Activated CD8-positive, alpha-beta memory T cell treated with anti-CD3 and anti-CD28 coated beads for 36 hours (primary cell): ENCODE data around the gene FAM222A. TPM values are rescaled to one million over a fixed set of nuclear protein-coding genes. Genes with fewer than 3 reads are reported as not detected.

Source experiments
- CTCF ChIA-PET: fragments of 350-600 bp; sonication (Branson Sonifier 250); formaldehyde crosslinking; loops from one replicate; lab custom pipeline; 2021; ENCODE audit warnings: antibody characterized with exemption; lab: Charles Lee
- POLR2A ChIA-PET: fragments of 350-600 bp; sonication (Branson Sonifier 250); formaldehyde crosslinking; loops from one replicate; lab custom pipeline; 2021; ENCODE audit warnings: antibody characterized with exemption; lab: Charles Lee
- total RNA-seq, 2 experiments: library from RNA; stranded (reverse); gene quantifications; one replicate each; pipeline ENCODE4 v1.2.3, GENCODE V29; 2021

Gene FAM222A
- total RNA-seq, 2 experiments from 2014 or later = 2.1 to 2.5 TPM

DNA sequence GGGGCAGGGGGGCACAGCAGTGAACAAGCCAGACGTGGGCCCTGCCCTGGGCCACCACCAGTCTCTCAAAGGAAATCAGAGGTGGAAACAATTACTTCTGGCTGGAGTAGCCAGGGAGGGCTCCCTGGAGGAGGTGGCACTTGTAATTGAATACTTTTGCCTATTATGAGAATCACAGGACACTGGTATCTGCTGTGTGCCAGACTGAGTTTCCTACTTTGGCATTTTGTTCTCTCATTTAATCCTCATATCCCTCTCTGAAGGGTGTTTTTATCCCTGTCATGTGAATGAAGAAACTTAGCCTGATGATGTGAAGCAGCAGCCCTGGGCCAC lies 7.2 kb downstream of the FAM222A start:
- CTCF ChIA-PET = no interaction called here
- POLR2A ChIA-PET = no interaction called here

DNA sequence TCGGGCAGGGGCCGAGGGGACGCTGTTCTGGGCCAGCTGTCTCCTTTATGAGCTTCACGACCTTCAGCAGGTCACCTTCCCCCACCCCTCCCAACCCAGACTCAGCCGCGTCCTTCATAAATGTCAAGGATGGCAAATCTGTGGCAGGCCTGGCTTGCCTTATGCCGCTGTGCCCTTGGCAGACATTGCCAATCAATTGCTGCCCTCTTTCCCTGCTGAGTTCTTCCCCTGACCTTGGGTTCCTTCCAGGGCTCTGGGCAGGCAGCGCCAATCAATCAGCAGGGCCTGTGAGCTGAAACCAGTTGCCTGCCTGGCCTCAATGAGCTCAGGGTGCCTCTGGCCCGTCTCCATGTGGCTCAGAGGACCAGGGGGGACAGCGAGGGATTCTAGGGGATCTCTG lies 7.7 kb downstream of the FAM222A start:
- CTCF ChIA-PET = interaction anchor here (1.3 kb wide), 1 partner anchor 123 kb away, joined by 4 read pairs; no protein-coding TSS in a partner anchor

GRCh38 chr12:109722022-109722720 lies 8.5 kb downstream of the FAM222A start:
- ChIA-PET CTCF (interaction anchor here (1.3 kb wide), 1 partner anchor 124 kb away, joined by 4 read pairs; no protein-coding TSS in a partner anchor), POLR2A (no interaction called here)

More for the DNA sequence above, 7.7 kb downstream of the FAM222A start:
- POLR2A ChIA-PET = no interaction called here

DNA sequence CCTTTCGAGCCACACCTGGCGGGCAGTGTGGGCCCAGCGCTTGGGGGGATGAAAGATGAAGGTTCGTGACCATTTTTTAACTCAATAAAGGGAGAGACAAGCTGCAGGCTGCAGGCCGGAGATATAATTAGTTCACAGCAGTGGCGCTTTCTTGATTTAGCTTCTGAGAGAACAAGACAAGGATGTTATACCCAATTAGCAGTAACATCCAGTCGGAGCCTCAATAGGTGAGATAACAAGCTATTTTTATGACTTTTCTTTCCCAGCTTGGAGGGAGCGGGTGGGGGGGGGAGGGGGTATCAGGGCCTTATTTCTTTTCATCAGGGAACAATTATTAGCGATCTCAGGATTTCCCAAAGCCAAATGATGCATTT lies 9.1 kb downstream of the FAM222A start:
- ChIA-PET CTCF (interaction anchor here (1.3 kb wide), 1 partner anchor 125 kb away, joined by 4 read pairs; no protein-coding TSS in a partner anchor), POLR2A (no interaction called here)

DNA sequence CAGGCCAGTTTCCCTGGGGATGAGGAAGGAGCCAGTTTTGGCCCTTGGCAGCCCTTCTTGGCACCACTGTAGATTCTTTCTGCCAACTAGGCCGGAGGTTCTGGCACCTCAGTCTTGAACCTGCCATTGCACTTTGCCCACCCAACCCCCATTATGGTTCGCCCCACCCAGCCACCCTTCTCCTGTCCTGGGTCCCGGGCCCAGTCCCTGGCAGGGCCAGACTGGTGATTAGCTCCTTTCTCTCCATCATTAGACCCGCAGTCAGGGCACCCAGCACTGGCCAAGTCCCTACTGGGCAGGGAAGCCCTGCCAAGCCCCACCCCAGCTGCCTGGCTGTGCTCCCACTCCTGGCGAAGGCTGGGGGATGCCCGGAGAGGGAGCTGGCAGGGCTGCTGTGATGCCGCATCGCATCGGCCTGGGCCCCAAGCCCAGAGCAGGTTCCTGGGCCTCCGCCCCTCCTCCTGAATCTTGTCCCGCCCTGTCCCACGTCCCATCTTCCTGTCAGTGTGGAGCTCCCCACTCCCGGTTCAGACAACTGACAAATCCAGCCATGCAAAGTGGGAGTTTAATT lies 9.8 kb downstream of the FAM222A start:
- ChIA-PET POLR2A (no interaction called here), CTCF (interaction anchor here (0.8 kb wide), 1 partner anchor 122 kb away, joined by 3 read pairs; no protein-coding TSS in a partner anchor)

DNA sequence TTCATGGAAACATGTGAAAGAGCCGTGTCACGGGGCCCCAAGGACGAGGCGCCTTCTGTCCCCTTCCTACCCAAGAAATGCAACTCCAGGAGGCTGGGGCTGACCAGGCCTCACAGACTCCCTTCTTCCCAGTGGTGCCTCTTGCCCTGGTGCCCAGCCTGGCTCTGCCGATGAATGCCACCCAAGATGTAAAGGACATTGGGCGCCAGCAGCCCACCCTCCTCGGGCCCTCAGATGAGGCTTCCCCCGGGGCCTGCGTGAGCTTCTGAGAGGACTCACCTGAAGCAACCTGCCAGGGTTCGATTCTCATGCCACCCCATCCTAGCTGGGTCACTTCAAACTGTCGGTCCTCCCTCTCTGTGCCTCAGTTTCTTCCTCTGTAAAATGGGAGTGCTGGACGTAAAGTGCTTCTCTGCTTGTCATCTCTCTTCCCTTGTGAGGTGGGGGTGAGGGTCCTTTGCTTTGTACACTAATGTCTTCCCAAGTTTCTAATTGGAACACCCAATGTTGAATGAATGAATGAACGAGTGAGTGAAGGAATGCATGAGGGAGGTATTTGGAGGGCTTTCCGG lies 10.8 kb downstream of the FAM222A start:
- POLR2A ChIA-PET = no interaction called here
- CTCF ChIA-PET = interaction anchor here (0.8 kb wide), 1 partner anchor 121 kb away, joined by 3 read pairs; no protein-coding TSS in a partner anchor

GRCh38 chr12:109725321-109726105 lies 11.9 kb downstream of the FAM222A start:
- ChIA-PET POLR2A (no interaction called here), CTCF (interaction anchor here (0.6 kb wide), 1 partner anchor 10 kb away, joined by 4 read pairs; no protein-coding TSS in a partner anchor)

DNA sequence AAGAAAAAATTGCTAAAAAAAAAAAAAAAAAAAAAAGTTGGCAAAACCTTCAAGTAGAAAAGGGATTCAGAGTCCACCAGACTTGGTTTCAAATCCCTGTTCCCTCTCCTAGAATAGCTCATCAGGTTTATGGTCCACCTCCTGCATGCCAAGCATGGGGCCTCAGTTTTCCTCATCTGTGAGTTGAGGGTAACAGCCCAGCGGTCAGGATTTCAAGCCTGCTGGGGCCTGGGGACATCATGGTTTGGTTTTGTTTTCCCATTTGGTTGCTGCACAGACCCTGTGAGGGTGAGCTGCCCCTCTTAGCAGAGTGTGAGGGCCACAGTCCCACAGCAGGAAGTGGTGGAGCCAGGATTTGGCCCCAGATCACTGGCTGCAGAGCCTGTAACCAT lies 12.5 kb downstream of the FAM222A start:
- CTCF ChIA-PET = interaction anchor here (0.6 kb wide), 1 partner anchor 11 kb away, joined by 4 read pairs; no protein-coding TSS in a partner anchor

GRCh38 chr12:109726511-109727038 lies 12.9 kb downstream of the FAM222A start:
- ChIA-PET CTCF (interaction anchor here (0.6 kb wide), 1 partner anchor 11 kb away, joined by 4 read pairs; no protein-coding TSS in a partner anchor), POLR2A (no interaction called here)

More for the DNA sequence above, 12.5 kb downstream of the FAM222A start:
- POLR2A ChIA-PET = no interaction called here

DNA sequence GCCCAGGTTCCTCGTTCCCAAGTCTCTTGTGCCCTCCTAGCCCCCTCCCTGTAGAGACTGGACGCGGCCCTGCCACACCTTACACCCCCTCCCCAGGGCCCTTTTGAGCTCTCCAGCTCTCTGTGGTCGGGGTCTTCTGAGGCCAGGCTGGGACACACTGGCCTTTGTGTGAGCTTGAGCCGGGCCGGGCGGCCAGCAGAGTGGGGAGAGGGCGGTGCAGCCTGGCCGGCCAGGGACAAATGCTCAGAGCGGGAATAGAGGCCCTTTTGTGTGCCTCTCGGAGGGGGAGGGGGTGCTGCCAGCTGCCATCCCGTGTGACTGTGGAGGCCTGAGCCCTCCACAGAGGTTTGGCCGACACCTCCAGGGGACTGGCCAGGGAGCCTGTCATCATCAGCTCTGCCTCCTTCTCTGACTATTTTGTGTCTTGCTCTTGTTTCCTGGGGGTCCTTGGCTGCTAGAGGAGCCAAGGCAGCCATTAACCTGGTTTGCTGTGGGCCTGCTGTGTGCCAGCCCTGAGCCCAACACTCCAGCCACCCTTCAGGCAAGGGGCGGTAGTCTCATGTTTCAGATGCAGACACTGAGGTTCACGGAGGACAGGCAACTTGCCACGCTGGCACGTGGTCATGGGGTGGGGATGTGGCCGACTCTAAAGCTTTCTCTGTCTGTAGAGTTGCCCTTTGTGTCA lies 13.6 kb downstream of the FAM222A start:
- ChIA-PET POLR2A (no interaction called here), CTCF (no interaction called here)

DNA sequence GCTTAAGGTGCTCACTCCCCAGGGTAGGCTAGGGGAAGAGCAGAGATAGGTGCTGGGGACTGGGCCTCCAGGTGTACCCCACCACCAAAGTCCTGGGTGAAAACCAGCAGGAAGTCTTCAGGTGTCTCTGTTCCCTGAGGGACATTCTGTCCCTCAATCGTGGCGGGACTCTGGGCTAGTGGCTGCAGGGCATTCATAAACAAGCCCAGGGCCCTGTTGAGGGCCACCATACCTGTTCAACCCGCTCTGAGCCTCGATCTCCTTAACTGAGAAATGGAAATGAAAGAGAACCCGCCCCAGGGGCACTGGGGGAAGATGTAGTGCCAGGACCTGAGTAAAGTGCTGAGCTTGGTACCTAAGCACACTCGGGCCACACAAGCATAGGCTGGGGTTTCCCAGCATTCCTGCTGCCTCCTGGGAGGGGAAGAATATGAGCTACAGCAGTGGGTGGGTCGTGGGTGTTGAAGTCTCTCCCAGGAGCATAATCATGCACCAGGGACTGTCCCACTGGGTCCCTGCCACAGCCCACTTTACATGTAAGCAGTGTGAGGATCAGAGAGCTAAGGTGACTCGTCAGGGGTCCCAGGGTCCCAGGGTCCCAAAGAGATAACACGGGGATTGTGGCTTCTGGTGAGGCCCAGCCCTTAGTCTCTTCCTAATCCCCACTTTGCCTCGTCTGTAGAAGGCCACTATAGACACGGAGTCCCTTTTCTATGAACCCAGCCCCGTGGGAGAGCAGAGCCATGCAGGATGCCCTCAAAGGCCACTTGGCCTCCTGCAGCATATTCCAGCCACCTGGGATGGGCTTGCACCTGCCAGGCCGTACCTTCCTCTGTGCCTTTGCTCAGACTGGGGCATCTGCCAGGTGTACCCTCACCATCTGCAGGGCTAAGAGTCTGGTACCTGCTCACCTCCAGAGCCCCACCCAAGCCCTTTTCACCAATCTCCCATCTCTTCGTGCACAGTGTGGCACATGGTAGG lies 14.4 kb downstream of the FAM222A start:
- ChIA-PET POLR2A (no interaction called here), CTCF (interaction anchor here (0.6 kb wide), 1 partner anchor 122 kb away, joined by 4 read pairs; no protein-coding TSS in a partner anchor)

DNA sequence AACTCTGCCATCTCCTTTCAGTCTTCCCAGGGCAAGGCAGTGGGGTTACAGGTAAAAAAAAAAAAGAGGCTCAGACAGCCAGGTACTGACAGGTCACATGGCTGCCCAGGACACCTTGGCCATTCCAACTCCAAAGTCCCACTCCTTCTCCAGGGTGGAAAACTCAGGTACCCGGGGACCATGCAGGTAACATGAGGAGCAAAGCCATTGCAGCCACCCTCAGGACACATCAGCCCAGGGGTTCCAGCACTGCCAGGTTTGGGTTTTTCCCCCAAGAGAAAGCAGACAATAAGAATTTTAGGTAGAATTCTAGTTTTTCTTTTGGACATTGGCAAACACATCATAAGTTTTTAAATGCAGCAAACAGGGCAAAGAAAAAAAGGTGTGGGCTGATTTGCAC lies 15.3 kb downstream of the FAM222A start:
- CTCF ChIA-PET = interaction anchor here (0.6 kb wide), 1 partner anchor 121 kb away, joined by 4 read pairs; no protein-coding TSS in a partner anchor
- POLR2A ChIA-PET = no interaction called here

GRCh38 chr12:109729371-109729781 lies 15.8 kb downstream of the FAM222A start:
- ChIA-PET CTCF (no interaction called here), POLR2A (no interaction called here)

DNA sequence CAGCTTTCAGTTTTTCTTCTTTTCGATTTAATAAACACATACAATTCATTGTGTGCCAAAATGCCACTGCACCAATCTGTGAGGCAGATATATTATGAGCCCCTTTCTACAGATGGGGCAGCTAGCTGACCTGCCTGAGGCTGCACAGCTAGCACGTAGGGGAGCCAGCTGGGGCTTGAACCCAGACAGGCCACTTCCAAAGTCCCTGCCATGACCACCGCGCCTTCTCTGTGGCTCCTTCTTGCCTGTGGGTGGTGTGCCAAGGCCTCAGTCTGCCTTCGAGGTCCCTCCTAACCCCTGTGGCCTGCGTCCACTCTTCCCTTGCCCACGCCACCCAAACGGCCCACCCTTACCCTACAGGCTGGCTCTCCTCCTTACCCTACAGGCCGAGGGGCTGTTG lies 16.2 kb downstream of the FAM222A start:
- POLR2A ChIA-PET = no interaction called here
- CTCF ChIA-PET = no interaction called here

DNA sequence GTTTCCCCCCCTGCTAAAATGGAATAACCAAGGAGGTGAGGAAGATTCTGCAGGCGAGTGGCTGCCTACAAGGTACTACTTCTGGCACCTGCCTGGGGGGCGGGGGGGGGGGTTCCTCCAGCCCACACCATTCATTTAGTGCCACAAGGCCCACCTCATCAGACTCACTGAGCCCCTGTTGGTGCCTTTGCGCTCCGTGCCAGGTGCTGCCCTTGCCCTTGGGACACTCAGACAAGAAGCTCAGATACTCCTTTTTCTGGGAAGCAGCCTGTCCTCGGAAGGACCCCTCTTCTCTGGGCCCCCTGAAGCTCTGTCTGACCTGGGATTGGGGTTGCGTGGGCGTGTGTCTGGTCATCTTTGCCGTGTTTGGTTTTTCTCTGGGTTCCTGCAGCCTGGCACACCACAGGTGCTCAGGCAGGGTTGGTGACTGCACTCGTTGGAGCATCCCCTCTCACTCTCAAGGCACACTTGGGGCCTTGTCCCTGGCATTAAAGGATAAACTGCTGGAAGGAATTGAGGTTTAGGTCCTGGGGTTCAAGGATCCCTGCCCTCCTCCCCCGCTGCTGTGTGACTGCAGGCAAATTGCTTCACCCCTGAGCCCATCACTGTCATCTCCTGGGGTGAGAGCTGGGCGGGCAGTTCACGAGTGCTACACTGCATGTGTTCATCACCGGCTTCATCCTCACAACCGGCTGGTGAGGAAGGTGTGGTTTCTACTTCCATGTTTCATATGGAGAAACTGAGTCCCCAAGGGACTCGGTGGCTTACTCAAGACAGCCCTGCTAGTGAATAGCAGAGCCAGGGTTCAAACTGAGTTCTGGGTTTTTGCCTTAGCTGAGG lies 16.9 kb downstream of the FAM222A start:
- CTCF ChIA-PET = no interaction called here
- POLR2A ChIA-PET = no interaction called here

DNA sequence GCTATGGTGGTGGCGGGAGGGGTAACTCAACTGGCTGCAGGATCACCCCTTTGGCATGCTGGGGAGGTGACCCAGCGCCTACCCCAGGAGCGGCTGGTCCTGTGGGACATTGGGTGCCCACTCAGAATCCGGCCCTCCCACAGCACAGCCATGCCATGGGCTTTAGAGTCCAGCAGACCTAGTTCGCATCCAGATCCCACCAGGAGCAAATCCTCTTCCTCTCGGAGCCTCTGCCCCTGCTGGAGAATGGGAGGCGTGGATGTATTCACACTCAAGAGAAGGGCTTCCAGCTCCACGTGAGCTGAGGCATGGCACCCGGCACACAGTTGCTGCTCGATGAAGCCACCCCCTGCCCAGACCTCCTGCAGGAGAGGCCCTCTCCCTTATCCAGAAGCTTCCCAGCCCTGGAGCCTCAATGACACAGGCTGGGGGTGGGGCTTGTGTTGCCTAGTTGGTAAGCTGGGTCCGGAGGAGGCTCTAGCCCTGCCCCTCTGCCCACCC lies 17.7 kb downstream of the FAM222A start:
- ChIA-PET CTCF (no interaction called here), POLR2A (no interaction called here)

DNA sequence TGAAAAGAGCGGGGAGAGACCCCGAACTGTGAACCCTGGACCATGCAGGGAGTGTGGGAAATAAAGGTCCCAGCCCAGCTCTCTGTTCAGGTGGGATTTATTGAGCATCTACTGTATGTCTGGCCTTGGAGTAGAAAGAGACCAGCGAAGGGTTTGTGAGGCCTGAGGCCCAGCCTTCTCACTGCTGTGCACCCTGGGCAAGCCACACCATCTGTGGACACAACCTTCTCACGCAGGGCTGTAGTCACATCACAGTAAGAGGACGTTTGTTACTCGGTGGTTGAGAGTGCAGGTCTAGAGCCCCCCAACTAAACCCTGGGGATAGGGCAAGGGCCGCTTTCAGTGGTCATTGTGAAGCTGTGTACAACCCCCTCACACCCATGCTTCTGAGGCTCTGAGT lies 18.2 kb downstream of the FAM222A start:
- CTCF ChIA-PET = no interaction called here
- POLR2A ChIA-PET = no interaction called here
